ENCODE results near the gene PTPRM.

Gene PTPRM

GRCh38 chr18:7937268-7937667, 370.2 kb downstream of the PTPRM start:
- Histone ChIP-seq H3K4me1 (ENCODE audit: control insufficient read depth, insufficient read depth, low read length) (no peaks in the 10 kb centered on the region), H3K9me3 (ENCODE audit: control insufficient read depth, insufficient read depth, low read depth, low read length) (no peaks in the 10 kb centered on the region), H3K36me3 (ENCODE audit: control insufficient read depth in 2 of 2, insufficient read depth in 1 of 2, low read length in 2 of 2) (no peaks in the 10 kb centered on the region; a peak in 1 of 3 replicates), H3K4me3 (ENCODE audit: low read depth, low read length) (no peak overlapping the region), H3K27ac (ENCODE audit: extremely low read depth, low read depth, low read length) (no peak overlapping the region)
- CTCF ChIA-PET: no interaction called here
- TF ChIP-seq ZNF140 (tag by site-specific recombination; IDR thresholded peaks at IDR 0.05) (no peak), ZSCAN18 (tag by site-specific recombination; IDR thresholded peaks at IDR 0.05) (no peak), ZNF292 (tag by site-specific recombination; IDR thresholded peaks at IDR 0.05; ENCODE audit: borderline replicate concordance, low read depth) (no peak), ZSCAN30 (tag by site-specific recombination; IDR thresholded peaks at IDR 0.05) (no peak)
- POLR2A ChIA-PET: interaction anchor here (0.5 kb wide), 1 partner anchor 682 kb away, joined by 3 read pairs; no protein-coding TSS in a partner anchor

GRCh38 chr18:7939521-7939920, 372.4 kb downstream of the PTPRM start:
- POLR2A ChIA-PET: no interaction called here
- CTCF ChIA-PET: no interaction called here

GRCh38 chr18:7940379-7940778, 373.3 kb downstream of the PTPRM start:
- TF ChIP-seq ZFHX2 (tag by site-specific recombination; conservative IDR thresholded peaks at IDR 0.05): no peak
- TF ChIP-seq PRDM2 (tag by site-specific recombination; IDR thresholded peaks at IDR 0.05; ENCODE audit: borderline replicate concordance): no peak
- no peak for TF ChIP-seq ZFP3 (tag by site-specific recombination; IDR thresholded peaks at IDR 0.05; ENCODE audit: low read depth)
- TF ChIP-seq KLF9 (tag by site-specific recombination; IDR thresholded peaks at IDR 0.05; ENCODE audit: low read depth): no peak
- TF ChIP-seq ZNF488 (tag by site-specific recombination; IDR thresholded peaks at IDR 0.05): no peak
- TF ChIP-seq ZNF624 (tag by site-specific recombination; IDR thresholded peaks at IDR 0.05): no peak
- TF ChIP-seq ZNF302 (tag by site-specific recombination; IDR thresholded peaks at IDR 0.05; ENCODE audit: low read depth): no peak
- no peak for TF ChIP-seq ZNF747 (tag by site-specific recombination; IDR thresholded peaks at IDR 0.05)
- no peak for TF ChIP-seq KLF1 (tag by site-specific recombination; IDR thresholded peaks at IDR 0.05)
- TF ChIP-seq ZNF48 (tag by site-specific recombination; IDR thresholded peaks at IDR 0.05): no peak
- ChIA-PET CTCF (interaction anchor here (0.7 to 0.9 kb wide), 2 partner anchors 10 to 109 kb away, joined by 3 read pairs; no protein-coding TSS in a partner anchor), POLR2A (no interaction called here)
- no peak overlapping the region for H3K4me3 ChIP-seq (ENCODE audit: low read depth, low read length)
- H3K4me1 ChIP-seq (ENCODE audit: control insufficient read depth, insufficient read depth, low read length): no peaks in the 10 kb centered on the region
- H3K27ac ChIP-seq (ENCODE audit: extremely low read depth, low read depth, low read length): no peak overlapping the region
- H3K9me3 ChIP-seq (ENCODE audit: control insufficient read depth, insufficient read depth, low read depth, low read length): no peaks in the 10 kb centered on the region
- H3K36me3 ChIP-seq (ENCODE audit: control insufficient read depth in 2 of 2, insufficient read depth in 1 of 2, low read length in 2 of 2): no peaks in the 10 kb centered on the region; a peak in 1 of 3 replicates

More at GRCh38 chr18:7939521-7939920, 372.4 kb downstream of the PTPRM start:
- Histone ChIP-seq H3K9me3 (ENCODE audit: control insufficient read depth, insufficient read depth, low read depth, low read length) (no peaks in the 10 kb centered on the region), H3K36me3 (ENCODE audit: control insufficient read depth in 2 of 2, insufficient read depth in 1 of 2, low read length in 2 of 2) (no peaks in the 10 kb centered on the region; a peak in 1 of 3 replicates), H3K4me3 (ENCODE audit: low read depth, low read length) (no peak overlapping the region), H3K27ac (ENCODE audit: extremely low read depth, low read depth, low read length) (no peak overlapping the region), H3K4me1 (ENCODE audit: control insufficient read depth, insufficient read depth, low read length) (no peaks in the 10 kb centered on the region)
- TF ChIP-seq SP3 (tag by site-specific recombination; IDR thresholded peaks at IDR 0.05): no peak
- no peak for TF ChIP-seq ZNF623 (tag by site-specific recombination; IDR thresholded peaks at IDR 0.05)
- TF ChIP-seq ZNF555 (tag by site-specific recombination; conservative IDR thresholded peaks at IDR 0.05): no peak
- no peak for TF ChIP-seq KLF8 (tag by site-specific recombination; IDR thresholded peaks at IDR 0.05)

Measured in HEK293 (cell line).